Esophagus muscularis mucosa (tissue), 4 donors: ENCODE data around the gene SAMD4A.

ENCODE experiments used
- CTCF ChIP-seq, 3 experiments: fragments of 200-600 bp in 2 of 3; fragments of 450-650 bp in 1 of 3; sonication (generic) in 2 of 3; IDR thresholded peaks; one replicate each; pipeline ENCODE4 v1.5.1; 2017 to 2019; ENCODE audit warnings: antibody characterized with exemption in 3 of 3, mild to moderate bottlenecking in 2 of 3, moderate library complexity in 1 of 3
- EP300 ChIP-seq: sonication (generic); formaldehyde crosslinking; IDR thresholded peaks from one replicate; pipeline ENCODE4 v1.6.1; 2017; ENCODE audit warnings: antibody characterized with exemption
- POLR2A ChIP-seq: fragments of 450-650 bp; IDR thresholded peaks from one replicate; pipeline ENCODE4 v1.6.1; 2017; ENCODE audit warnings: antibody characterized with exemption, moderate library complexity, mild to moderate bottlenecking, low read depth

GRCh38 chr14:54652605-54653052, 85.7 kb downstream of the SAMD4A start:
- TF ChIP-seq CTCF (IDR thresholded peaks at IDR 0.05), result no peak
- no peak for TF ChIP-seq POLR2A
- no peak for TF ChIP-seq EP300
